HG03175 (cell line): ENCODE data around the gene SLIT1.

Source experiments
- ATAC-seq: cut with Tn5 transposase; IDR thresholded peaks from one replicate; pipeline ENCODE4 v1.9.1; 2021; ENCODE audit warnings: mild to moderate bottlenecking, moderate library complexity; ENCODE audit not compliant: unreplicated experiment

Gene SLIT1

GRCh38 chr10:97203220-97203619 lies 17.5 kb upstream of the SLIT1 start:
- no peak for ATAC-seq

DNA sequence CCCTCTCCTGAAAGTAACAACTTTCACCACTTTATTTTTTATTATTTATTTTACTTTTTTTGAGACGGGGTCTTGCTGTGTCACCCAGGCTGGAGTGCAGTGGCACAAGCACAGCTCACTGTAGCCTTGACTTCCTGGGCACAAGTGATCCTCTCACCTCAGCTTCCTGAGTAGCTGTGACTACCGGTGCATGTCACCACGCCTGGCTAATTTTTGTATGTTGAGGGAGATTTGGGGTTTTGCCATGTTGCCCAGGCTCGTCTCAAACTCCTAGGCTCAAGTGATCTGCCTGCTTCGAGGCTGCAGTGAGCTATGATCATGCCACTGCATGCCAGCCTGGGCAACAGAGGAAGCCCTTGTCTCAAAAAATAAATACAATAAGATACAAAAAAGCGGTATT lies 14.9 kb upstream of the SLIT1 start:
- ATAC-seq: no peak

DNA sequence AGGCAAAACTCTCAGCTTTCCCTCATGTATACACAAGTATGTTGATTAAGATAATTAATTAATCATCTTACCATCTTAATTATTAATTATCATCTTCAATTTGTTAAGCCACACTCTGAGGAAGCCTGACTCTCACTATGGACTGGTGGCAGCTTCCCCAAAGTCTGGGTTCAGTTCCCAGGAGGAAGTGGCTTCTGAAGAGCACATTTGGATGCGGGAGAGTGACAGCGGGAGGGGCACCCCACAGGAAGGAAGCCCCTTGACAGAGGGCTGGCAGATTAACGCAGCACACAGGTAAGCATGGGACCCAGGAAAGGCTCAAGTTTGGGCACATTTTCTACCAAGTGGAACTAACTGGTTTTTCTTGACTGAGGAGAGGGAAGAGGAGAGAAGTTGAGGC lies 13.4 kb upstream of the SLIT1 start:
- ATAC-seq: no peak

GRCh38 chr10:97197030-97197500 lies 11.3 kb upstream of the SLIT1 start:
- no peak for ATAC-seq

- ATAC-seq: peak; percentile 69
These were observed 10.7 kb upstream of the SLIT1 start for GRCh38 chr10:97196223-97197029.

- no peak for ATAC-seq
These were observed 10.0 kb upstream of the SLIT1 start for GRCh38 chr10:97195706-97196222.

DNA sequence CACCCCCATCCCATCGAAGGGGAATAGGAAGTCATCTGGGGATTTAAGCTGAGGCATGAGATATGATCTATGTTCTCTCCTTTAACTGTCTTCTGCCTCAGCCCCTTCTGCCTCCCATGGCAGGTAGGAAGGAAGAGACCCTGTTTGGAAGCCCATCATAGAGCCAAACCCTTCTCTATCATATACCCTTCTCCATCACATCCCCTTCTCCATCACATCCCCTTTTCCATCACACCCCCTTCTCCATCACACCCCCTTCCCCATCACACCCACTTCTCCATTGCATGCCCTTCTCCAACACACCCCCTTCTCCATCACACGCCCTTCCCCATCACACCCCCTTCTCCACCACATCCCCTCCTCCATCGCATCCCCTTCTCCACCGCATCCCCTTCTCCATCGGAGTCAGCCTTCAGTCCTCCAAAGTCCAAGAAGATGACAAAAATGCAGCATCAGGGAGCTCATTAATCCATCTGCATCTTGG lies 7.2 kb upstream of the SLIT1 start:
- ATAC-seq: no peak

GRCh38 chr10:97190450-97190849 lies 4.7 kb upstream of the SLIT1 start:
- no peak for ATAC-seq

GRCh38 chr10:97188261-97188711 lies 2.5 kb upstream of the SLIT1 start:
- no peak for ATAC-seq

DNA sequence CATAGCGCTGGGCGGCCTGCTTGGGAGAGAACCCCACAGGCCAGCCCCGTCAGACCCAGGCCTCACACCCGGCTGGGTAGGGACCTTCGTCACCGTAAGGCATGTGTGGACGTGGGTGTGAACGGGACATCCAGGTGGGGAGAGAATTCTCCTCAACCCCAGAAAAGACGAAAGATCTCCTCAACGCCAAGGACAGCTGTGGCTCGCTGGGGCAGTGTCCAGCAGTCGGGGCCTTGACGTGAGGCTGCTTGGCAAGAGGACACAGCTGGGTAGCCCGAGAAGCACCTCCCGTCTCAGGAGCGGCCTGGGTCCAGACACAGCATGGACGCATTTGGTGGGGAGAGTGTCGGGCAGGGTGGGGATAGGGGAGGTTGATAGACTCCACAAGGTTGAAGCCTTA lies 1.2 kb upstream of the SLIT1 start:
- ATAC-seq: no peak

DNA sequence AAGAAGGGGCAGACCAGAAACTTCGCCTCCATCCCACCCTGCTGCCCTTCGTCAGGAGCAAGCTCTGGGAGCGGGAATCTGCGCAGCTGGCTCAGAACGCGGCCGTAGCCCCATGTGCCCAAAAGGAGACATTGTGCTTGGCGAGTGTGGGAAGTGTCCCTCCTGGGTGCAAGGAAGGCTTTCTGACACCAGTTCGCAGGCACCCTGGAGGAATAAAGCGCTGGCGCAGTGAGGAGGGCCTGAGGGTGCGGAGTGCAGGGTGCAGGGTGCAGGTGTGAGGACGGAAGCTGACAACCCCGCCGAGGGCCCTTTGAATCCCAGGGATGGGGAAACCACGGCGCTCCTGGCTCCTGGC lies 811 bp downstream of the SLIT1 start:
- no peak for ATAC-seq

GRCh38 chr10:97183314-97183713 lies 2.4 kb downstream of the SLIT1 start:
- no peak for ATAC-seq

DNA sequence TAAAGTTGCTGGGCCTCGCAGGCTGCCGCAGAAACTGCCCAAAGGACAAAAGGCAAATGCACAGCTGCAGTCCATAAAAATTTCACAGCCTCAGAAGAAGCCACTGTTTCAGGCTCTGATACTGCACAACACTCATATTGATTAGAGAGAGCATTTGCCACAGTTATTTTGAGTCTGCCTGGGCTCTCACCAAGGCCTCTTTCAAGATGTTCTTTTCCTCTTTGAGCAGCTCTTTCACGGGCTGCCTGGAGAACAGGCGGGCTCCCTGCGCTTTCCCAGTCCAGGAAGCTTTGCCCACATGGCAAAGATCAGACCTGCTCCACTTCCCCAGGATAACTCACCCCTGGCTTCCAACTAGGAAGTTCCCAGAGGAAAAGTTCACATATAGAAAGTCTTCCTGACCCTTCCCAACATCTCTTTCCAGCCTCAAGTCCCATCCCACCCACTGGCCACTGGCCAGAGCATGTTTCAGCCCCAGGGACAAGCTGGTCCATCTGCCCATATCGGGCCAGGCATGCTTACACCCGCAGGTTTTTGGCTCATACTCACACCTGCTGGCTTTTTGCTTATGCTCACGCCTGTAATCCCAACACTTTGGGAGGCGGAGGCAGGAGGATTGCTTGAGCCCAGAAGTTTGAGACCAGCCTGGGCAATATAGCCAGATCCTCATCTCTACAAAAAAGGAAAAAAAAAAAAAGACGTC lies 3.3 kb downstream of the SLIT1 start:
- ATAC-seq: no peak

DNA sequence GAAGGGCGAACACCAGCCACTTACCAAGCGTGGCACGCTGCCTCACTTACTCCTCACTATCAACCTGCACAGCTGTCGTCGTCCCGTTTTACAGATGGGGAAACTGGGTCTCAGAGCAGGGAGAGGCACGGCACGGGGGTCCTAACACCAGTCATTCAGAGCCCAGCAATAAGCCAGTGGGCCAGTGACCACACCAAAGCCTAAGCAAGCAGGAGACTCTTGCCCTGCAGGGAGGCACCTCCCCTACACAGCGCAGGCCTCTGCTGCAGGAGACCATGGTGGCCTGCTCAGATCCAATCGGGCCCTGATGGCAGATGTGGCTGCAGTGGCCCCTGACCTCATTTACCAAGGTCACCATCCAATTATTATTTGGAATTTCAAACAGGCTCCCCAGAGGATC lies 4.8 kb downstream of the SLIT1 start:
- no peak for ATAC-seq

DNA sequence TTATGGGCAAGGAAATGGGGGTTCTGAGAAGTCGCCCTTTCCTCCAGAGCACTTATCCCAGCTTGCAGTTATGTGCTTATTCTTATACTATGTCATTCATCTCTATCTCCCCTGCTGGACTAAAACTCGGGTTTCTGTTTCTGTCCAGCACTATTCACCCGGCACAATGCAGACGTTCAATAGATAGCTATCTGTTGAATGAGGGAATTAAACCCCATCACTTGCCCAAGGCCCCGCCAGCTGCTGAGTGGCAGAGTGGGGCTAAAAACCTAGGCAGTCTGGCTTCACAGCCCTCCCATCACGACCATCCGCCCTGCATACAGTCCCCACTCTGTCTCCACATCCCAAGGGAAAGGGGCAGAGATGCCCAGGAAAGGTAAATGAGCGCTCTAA lies 5.4 kb downstream of the SLIT1 start:
- no peak for ATAC-seq

DNA sequence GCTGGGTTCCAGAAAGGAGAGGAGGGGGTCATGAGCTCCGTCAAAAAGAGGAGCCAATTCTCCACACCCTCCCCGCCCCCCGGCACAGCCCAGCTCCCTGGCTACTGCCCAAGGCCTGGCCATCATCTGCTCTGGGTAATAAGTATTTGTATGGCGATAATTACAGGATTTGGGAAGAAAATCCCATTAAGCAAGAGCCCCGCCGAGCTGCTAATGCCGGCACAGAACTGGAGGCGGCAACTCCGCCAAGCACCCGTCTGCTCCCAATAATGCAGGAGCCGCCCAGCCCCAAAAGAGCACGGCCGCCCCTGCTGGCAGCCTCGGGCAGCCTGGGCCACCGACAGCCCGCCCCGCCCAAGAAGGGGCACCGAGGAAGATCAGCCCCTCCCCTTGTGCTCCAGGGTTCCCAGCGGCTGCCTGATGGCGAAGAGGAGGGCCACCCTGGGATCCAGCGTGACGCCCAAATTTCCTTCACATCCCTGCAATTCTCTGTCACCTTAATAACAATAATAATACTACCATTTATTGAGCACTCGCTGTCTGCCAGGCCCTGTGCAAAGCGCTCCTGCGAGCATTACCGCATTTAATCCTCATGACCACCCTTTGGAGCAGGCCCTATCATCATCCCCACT lies 5.9 kb downstream of the SLIT1 start:
- ATAC-seq: no peak

DNA sequence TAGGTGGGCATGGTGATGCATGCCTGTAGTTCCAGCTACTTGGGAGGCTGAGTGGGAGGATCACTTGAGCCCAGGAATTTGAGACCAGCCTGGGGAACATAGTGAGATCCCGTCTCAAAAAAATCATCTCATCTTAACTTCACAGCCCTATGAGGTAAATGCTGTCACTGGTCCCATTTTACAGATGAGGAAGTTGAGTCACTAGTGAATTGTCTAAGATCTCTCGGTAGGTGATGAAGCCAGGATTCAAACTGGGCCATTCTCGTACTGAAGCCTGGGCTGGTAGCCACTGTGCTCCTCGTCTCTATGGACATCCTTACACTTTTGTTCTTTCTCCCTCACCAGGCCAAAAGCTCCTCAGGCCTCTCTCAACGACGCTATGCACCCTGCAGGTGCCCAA lies 6.4 kb downstream of the SLIT1 start:
- ATAC-seq: no peak

DNA sequence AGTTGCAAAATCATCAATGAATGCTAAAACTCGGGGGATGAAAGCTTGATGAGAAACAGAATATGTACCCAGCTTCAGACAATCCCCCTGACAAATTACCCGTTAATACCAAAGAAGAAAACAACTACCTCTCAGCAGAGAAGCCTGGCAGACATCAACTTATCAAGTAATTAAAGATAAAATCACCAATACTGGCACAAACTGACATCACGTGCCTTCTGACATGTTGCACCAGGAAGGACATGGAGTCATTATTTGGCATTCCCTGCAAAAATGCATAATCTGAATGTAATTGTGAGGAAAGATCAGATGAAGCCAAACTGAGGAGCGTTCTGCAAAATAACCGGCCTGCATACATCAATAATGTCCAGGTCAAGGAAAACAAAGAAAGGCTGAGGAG lies 7.7 kb downstream of the SLIT1 start:
- no peak for ATAC-seq

DNA sequence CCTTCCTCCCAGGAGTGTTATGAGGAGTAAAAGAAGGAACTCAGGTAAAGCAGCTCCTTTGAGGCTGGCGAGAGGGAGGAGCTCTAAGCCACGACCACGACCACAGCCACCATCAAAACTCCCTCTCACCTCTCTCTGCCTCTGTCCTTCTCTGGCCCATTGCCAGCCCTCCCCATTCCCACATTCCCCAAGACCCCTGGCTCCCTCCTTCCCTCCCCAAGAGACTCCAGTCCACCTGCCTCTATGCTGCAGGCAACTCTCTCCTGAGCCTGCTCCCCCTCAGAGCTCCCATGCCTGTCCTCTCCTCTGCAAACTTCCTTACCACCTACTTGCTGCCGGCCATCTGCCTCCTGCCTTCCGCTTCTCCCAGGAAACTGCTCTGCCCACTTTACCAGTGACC lies 9.5 kb downstream of the SLIT1 start:
- ATAC-seq: no peak

DNA sequence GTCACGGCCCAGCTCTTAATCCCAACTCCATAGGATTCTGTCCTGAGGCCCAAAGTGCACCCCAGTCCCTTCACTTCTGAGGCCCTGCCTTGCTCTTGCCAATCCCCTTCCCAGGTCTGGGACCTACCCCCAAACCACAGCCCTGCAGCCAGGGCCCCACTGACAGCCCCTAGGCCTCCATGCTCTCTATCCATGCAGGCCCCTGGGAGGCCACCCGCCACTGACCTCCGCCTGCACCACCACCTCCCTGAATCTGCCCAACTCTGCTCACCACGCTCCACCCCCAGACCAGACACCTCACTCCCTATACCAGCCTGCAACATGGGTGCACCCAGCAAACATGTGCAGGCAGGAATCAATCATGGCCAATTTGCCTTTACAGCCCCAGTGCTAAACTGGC lies 10.2 kb downstream of the SLIT1 start:
- no peak for ATAC-seq

- no peak for ATAC-seq
These were observed 10.8 kb downstream of the SLIT1 start for GRCh38 chr10:97174941-97175340.
